HepG2 (cell line): ENCODE data around the gene ADAM22.

Experiments used
- MYC ChIP-seq: sonication (generic); formaldehyde crosslinking; IDR thresholded peaks from 2 replicates; pipeline ENCODE4 v1.9.0; 2021; ENCODE audit warnings: missing genetic modification reagents, borderline replicate concordance
- POLR2A ChIP-seq, 2 experiments: IDR thresholded peaks; 2 replicates each; pipeline ENCODE4 v1.6.1; 2011; ENCODE audit warnings: low read depth in 2 of 2, low read length in 2 of 2, mild to moderate bottlenecking in 1 of 2, moderate library complexity in 1 of 2; ENCODE audit not compliant: insufficient read depth in 1 of 2
- SALL2 ChIP-seq: sonication (generic); formaldehyde crosslinking; IDR thresholded peaks from 2 replicates; pipeline ENCODE4 v1.8.1; 2023; ENCODE audit warnings: mild to moderate bottlenecking, missing genetic modification reagents, inconsistent platforms
- ZFX ChIP-seq: sonication (generic); formaldehyde crosslinking; IDR thresholded peaks from 2 replicates; pipeline ENCODE4 v1.4.0; 2020; ENCODE audit warnings: mild to moderate bottlenecking, low read depth, missing genetic modification reagents, moderate library complexity
- ZNF44 ChIP-seq: sonication (generic); formaldehyde crosslinking; IDR thresholded peaks from 2 replicates; pipeline ENCODE4 v1.5.1; 2020; ENCODE audit warnings: mild to moderate bottlenecking, missing genetic modification reagents
- TF ChIP-seq, protein P1 (sequence below): sonication (generic); formaldehyde crosslinking; IDR thresholded peaks from 2 replicates; pipeline ENCODE4 v1.4.0; 2020; ENCODE audit warnings: missing genetic modification reagents
- TF ChIP-seq, protein P2 (sequence below): sonication (generic); formaldehyde crosslinking; IDR thresholded peaks from 2 replicates; pipeline ENCODE4 v1.4.0; 2020; ENCODE audit warnings: missing genetic modification reagents

DNA sequence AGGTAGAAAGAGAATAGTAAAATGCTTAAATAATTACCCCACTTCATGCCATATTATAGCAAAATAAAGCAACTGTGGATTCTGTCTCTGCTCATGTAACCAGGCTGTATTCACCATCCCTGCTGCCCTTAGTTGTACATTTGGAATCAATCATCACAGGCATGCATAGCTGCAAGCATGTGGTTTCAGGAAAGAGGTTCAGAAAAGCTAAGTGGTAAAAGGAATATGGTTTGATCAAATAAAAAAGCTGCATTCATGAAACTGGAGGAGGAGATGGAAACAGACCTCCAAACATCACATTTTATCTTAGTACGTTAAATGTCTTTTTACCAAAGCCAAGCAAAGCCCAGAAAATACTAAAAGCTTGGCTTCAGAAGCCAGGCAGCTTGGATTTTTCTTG lies 81.3 kb downstream of the ADAM22 start:
- TF ChIP-seq ZNF44 (CRISPR knock-in tag) (no peak), POLR2A (IDR thresholded peaks at IDR 0.05; ENCODE audit: insufficient read depth in 1 of 2, low read depth in 2 of 2, low read length in 2 of 2) (no peak), MYC (CRISPR knock-in tag) (no peak), SALL2 (CRISPR knock-in tag) (no peak), ZFX (CRISPR knock-in tag) (no peak)
- TF ChIP-seq, protein P1, sequence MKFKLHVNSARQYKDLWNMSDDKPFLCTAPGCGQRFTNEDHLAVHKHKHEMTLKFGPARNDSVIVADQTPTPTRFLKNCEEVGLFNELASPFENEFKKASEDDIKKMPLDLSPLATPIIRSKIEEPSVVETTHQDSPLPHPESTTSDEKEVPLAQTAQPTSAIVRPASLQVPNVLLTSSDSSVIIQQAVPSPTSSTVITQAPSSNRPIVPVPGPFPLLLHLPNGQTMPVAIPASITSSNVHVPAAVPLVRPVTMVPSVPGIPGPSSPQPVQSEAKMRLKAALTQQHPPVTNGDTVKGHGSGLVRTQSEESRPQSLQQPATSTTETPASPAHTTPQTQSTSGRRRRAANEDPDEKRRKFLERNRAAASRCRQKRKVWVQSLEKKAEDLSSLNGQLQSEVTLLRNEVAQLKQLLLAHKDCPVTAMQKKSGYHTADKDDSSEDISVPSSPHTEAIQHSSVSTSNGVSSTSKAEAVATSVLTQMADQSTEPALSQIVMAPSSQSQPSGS, result no peak
- TF ChIP-seq, protein P2, sequence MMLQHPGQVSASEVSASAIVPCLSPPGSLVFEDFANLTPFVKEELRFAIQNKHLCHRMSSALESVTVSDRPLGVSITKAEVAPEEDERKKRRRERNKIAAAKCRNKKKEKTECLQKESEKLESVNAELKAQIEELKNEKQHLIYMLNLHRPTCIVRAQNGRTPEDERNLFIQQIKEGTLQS, result no peak
